ENCODE measurements around the gene BST2.

DNA sequence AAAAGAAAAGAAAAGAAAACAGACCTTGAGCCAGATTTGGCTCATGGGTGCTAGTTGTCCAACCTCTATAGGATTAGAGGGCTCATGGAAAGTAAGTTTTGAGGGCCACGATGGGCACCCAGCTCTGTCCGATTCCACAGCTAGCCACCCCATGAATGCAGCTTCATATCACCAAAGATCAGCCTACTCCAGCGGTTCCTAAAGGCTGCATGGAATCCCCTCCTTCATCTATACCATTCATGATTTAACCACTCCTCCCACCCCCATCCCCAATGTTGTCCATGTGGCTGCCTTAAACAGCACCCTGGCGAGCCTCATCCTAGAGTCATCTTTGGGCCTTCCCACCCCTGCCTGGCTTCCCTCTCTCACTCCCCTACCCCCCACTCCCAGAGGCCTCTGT is 16.5 kb upstream of the BST2 start:
- no peak for TF ChIP-seq EZH2 (IDR thresholded peaks at IDR 0.05; ENCODE audit: low read length, unreplicated experiment)
- TF ChIP-seq CTCF (conservative IDR thresholded peaks at IDR 0.05; ENCODE audit: low read depth, low read length): no peak
